HepG2 (cell line): Measurements from ENCODE around the gene TOM1L2. TPM values are rescaled to one million over a fixed set of nuclear protein-coding genes. Genes with fewer than 3 reads are reported as not detected.
A peak's percentile ranks its signal among the peaks of the same experiment; 100 is the strongest.

ENCODE experiments used
- CEBPG ChIP-seq: IDR thresholded peaks from 2 replicates; pipeline ENCODE4 v1.6.1; 2016
- FOXM1 ChIP-seq: sonication (generic); formaldehyde crosslinking; IDR thresholded peaks from 2 replicates; pipeline ENCODE4 v1.5.0; 2020; ENCODE audit warnings: missing genetic modification reagents
- MXD4 ChIP-seq: IDR thresholded peaks from 2 replicates; pipeline ENCODE4 v1.6.1; 2016; ENCODE audit warnings: mild to moderate bottlenecking, missing biosample characterization, missing genetic modification reagents
- NFATC3 ChIP-seq: sonication (generic); formaldehyde crosslinking; IDR thresholded peaks from 2 replicates; pipeline ENCODE4 v1.5.1; 2020; ENCODE audit warnings: mild to moderate bottlenecking, missing genetic modification reagents
- NR2F2 ChIP-seq: IDR thresholded peaks from 2 replicates; pipeline ENCODE4 v1.6.1; 2012; ENCODE audit warnings: low read depth, inconsistent platforms, borderline replicate concordance
- SAFB2 ChIP-seq: sonication (generic); formaldehyde crosslinking; IDR thresholded peaks from 2 replicates; pipeline ENCODE4 v1.5.1; 2020; ENCODE audit warnings: missing genetic modification reagents, low read depth, mild to moderate bottlenecking, borderline replicate concordance
- ZNF557 ChIP-seq: sonication (generic); formaldehyde crosslinking; IDR thresholded peaks from 2 replicates; pipeline ENCODE4 v1.4.0; 2020; ENCODE audit warnings: missing genetic modification reagents
- polyA plus RNA-seq, 8 experiments: library from polyadenylated mRNA; depleted of rRNA in 3 of 8; stranded (reverse) in 7 of 8; unstranded in 1 of 8; fragments of >200 nt; fragmentation: Illumina TruSeq in 4 of 8; extraction: Trizol in 4 of 8; gene quantifications; 2 replicates each; pipeline versions ENCODE4 v1.2.1 to v1.2.3, GENCODE V29; 2011 to 2016; ENCODE audit warnings: low read depth in 4 of 8, missing spikeins in 1 of 8, mixed read lengths in 1 of 8; ENCODE audit not compliant: insufficient read depth in 1 of 8
- total RNA-seq, 5 experiments: library from RNA; depleted of rRNA; stranded (reverse); fragments of >200 nt; fragmentation: Illumina TruSeq; extraction: Trizol; gene quantifications; 2 replicates each; pipeline ENCODE4 v1.2.3, GENCODE V29; 2016; ENCODE audit warnings: low read depth in 1 of 5
- TF ChIP-seq, protein P1 (sequence below): sonication (generic); formaldehyde crosslinking; IDR thresholded peaks from 2 replicates; pipeline ENCODE4 v1.4.0; 2020; ENCODE audit warnings: missing genetic modification reagents
- TF ChIP-seq, protein P2 (sequence below): sonication (generic); formaldehyde crosslinking; IDR thresholded peaks from 2 replicates; pipeline ENCODE4 v1.8.0; 2022; ENCODE audit warnings: missing genetic modification reagents, mild to moderate bottlenecking, inconsistent platforms, borderline replicate concordance
- TF ChIP-seq, protein P3 (sequence below): sonication (generic); formaldehyde crosslinking; IDR thresholded peaks from 2 replicates; pipeline ENCODE4 v1.8.0; 2023; ENCODE audit warnings: mild to moderate bottlenecking, missing genetic modification reagents
- TF ChIP-seq, protein P4 (sequence below): sonication (generic); formaldehyde crosslinking; IDR thresholded peaks from 2 replicates; pipeline ENCODE4 v1.9.0; 2021; ENCODE audit warnings: missing genetic modification reagents, borderline replicate concordance
- TF ChIP-seq, protein P5 (sequence below): sonication (generic); formaldehyde crosslinking; IDR thresholded peaks from 2 replicates; pipeline ENCODE4 v1.4.0; 2020; ENCODE audit warnings: missing genetic modification reagents
- TF ChIP-seq, protein P6 (sequence below): sonication (generic); formaldehyde crosslinking; IDR thresholded peaks from 2 replicates; pipeline ENCODE4 v1.5.0; 2020; ENCODE audit warnings: mild to moderate bottlenecking, missing genetic modification reagents

Gene TOM1L2
- total and polyA plus RNA-seq, 2 of the 13 experiments (the other 11 are each of a cell fraction or from before 2014, with no cell fraction given): 4.7 to 7.4 TPM

DNA sequence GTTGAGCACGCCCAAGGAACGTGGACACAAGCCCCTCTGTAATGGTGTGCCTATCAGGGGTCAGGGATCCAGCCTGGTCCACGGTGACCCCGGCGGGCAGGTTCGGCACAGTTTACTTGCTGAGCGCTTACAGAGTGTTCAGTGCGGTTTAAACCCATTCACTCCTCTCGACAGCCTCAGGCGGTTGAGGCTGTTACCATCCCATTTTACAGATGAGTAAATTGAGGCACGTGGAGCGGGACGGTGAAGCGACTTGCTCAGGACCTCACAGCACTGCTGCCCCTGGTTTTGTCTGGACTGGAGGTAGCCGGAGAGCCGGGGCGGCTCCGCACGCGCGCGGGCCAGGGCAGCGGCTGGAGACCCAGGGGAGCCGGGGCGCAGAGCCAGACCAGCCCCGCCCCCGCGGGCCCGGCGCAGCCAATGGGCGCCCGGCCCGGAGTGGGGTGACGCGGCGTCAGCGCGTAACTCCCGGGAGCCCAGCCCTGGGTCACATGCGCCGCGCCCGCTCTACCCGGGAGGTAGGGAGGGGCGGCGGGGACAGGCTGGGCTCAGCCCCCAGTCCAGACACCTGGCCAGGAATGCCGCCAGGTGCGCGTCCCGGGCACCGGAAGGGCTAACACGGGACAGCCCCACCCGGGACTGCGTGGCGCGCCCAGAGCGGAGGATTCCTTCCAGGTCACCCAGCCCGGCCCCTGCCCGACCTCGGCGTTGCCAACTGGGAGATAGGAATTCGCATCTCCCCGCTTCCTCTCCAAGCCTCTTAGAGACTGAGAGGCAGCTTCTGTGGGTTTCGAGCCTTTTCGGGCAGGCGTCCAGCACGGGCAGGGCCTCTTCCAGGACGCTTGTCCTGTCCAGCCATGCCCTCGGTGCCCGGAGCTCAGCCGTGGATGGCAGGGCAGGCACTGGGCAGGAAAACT lies 132.2 kb downstream of the TOM1L2 start (continued):
- TF ChIP-seq, protein P1, sequence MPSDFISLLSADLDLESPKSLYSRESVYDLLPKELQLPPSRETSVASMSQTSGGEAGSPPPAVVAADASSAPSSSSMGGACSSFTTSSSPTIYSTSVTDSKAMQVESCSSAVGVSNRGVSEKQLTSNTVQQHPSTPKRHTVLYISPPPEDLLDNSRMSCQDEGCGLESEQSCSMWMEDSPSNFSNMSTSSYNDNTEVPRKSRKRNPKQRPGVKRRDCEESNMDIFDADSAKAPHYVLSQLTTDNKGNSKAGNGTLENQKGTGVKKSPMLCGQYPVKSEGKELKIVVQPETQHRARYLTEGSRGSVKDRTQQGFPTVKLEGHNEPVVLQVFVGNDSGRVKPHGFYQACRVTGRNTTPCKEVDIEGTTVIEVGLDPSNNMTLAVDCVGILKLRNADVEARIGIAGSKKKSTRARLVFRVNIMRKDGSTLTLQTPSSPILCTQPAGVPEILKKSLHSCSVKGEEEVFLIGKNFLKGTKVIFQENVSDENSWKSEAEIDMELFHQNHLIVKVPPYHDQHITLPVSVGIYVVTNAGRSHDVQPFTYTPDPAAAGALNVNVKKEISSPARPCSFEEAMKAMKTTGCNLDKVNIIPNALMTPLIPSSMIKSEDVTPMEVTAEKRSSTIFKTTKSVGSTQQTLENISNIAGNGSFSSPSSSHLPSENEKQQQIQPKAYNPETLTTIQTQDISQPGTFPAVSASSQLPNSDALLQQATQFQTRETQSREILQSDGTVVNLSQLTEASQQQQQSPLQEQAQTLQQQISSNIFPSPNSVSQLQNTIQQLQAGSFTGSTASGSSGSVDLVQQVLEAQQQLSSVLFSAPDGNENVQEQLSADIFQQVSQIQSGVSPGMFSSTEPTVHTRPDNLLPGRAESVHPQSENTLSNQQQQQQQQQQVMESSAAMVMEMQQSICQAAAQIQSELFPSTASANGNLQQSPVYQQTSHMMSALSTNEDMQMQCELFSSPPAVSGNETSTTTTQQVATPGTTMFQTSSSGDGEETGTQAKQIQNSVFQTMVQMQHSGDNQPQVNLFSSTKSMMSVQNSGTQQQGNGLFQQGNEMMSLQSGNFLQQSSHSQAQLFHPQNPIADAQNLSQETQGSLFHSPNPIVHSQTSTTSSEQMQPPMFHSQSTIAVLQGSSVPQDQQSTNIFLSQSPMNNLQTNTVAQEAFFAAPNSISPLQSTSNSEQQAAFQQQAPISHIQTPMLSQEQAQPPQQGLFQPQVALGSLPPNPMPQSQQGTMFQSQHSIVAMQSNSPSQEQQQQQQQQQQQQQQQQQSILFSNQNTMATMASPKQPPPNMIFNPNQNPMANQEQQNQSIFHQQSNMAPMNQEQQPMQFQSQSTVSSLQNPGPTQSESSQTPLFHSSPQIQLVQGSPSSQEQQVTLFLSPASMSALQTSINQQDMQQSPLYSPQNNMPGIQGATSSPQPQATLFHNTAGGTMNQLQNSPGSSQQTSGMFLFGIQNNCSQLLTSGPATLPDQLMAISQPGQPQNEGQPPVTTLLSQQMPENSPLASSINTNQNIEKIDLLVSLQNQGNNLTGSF: no peak
- TF ChIP-seq CEBPG (CRISPR knock-in tag): no peak
- peak; percentile 56; the same call in 1 of the 2 replicates for TF ChIP-seq NFATC3
- no peak for TF ChIP-seq ZNF557 (CRISPR knock-in tag)
- TF ChIP-seq, protein P2, sequence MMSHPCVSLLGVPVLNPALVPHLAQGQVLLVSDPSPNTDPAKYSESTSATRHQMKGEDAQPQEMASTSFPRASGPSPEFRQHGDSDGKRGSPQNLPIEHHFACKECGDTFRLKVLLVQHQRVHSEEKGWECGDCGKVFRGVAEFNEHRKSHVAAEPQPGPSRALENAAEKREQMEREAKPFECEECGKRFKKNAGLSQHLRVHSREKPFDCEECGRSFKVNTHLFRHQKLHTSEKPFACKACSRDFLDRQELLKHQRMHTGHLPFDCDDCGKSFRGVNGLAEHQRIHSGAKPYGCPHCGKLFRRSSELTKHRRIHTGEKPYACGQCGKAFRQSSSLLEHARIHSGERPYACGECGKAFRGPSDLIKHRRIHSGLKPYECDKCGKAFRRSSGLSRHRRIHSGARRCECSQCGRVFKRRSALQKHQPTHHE: peak; percentile 89; the same call in 1 of the 2 replicates
- 0 out of 2 replicates have a peak, but pooled peaks have one; percentile 49 for TF ChIP-seq MXD4
- no peak for TF ChIP-seq FOXM1 (CRISPR knock-in tag)
- 0 out of 2 replicates have a peak, but pooled peaks have one; percentile 39 for TF ChIP-seq NR2F2
- peak; percentile 94; the same call in 1 of the 2 replicates for TF ChIP-seq SAFB2
- TF ChIP-seq, protein P3, sequence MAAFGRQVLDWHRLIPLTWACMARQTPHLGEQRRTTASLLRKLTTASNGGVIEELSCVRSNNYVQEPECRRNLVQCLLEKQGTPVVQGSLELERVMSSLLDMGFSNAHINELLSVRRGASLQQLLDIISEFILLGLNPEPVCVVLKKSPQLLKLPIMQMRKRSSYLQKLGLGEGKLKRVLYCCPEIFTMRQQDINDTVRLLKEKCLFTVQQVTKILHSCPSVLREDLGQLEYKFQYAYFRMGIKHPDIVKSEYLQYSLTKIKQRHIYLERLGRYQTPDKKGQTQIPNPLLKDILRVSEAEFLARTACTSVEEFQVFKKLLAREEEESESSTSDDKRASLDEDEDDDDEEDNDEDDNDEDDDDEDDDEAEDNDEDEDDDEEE: peak; percentile 75; the same call in 1 of the 2 replicates
- TF ChIP-seq, protein P4, sequence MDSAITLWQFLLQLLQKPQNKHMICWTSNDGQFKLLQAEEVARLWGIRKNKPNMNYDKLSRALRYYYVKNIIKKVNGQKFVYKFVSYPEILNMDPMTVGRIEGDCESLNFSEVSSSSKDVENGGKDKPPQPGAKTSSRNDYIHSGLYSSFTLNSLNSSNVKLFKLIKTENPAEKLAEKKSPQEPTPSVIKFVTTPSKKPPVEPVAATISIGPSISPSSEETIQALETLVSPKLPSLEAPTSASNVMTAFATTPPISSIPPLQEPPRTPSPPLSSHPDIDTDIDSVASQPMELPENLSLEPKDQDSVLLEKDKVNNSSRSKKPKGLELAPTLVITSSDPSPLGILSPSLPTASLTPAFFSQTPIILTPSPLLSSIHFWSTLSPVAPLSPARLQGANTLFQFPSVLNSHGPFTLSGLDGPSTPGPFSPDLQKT (CRISPR knock-in tag): no peak
- TF ChIP-seq, protein P5, sequence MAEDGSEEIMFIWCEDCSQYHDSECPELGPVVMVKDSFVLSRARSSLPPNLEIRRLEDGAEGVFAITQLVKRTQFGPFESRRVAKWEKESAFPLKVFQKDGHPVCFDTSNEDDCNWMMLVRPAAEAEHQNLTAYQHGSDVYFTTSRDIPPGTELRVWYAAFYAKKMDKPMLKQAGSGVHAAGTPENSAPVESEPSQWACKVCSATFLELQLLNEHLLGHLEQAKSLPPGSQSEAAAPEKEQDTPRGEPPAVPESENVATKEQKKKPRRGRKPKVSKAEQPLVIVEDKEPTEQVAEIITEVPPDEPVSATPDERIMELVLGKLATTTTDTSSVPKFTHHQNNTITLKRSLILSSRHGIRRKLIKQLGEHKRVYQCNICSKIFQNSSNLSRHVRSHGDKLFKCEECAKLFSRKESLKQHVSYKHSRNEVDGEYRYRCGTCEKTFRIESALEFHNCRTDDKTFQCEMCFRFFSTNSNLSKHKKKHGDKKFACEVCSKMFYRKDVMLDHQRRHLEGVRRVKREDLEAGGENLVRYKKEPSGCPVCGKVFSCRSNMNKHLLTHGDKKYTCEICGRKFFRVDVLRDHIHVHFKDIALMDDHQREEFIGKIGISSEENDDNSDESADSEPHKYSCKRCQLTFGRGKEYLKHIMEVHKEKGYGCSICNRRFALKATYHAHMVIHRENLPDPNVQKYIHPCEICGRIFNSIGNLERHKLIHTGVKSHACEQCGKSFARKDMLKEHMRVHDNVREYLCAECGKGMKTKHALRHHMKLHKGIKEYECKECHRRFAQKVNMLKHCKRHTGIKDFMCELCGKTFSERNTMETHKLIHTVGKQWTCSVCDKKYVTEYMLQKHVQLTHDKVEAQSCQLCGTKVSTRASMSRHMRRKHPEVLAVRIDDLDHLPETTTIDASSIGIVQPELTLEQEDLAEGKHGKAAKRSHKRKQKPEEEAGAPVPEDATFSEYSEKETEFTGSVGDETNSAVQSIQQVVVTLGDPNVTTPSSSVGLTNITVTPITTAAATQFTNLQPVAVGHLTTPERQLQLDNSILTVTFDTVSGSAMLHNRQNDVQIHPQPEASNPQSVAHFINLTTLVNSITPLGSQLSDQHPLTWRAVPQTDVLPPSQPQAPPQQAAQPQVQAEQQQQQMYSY (CRISPR knock-in tag): peak; percentile 22; the same call in 1 of the 2 replicates
- TF ChIP-seq, protein P6, sequence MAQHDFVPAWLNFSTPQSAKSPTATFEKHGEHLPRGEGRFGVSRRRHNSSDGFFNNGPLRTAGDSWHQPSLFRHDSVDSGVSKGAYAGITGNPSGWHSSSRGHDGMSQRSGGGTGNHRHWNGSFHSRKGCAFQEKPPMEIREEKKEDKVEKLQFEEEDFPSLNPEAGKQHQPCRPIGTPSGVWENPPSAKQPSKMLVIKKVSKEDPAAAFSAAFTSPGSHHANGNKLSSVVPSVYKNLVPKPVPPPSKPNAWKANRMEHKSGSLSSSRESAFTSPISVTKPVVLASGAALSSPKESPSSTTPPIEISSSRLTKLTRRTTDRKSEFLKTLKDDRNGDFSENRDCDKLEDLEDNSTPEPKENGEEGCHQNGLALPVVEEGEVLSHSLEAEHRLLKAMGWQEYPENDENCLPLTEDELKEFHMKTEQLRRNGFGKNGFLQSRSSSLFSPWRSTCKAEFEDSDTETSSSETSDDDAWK (CRISPR knock-in tag): no peak
